Stimulated activated CD4-positive, alpha-beta T cell treated with anti-CD3 and anti-CD28 coated beads, Interleukin-12 subunit alpha, Interleukin-12 subunit beta, amount 100 ng/mL, for 24 hours (primary cell): ENCODE data around the gene PDK3.

Experiments
- DNase-seq, 2 experiments: peaks; one replicate each; pipeline ENCODE4 v3.0.0-alpha.2; 2020; ENCODE audit warnings: low read depth in 2 of 2

The PDK3 gene

DNA sequence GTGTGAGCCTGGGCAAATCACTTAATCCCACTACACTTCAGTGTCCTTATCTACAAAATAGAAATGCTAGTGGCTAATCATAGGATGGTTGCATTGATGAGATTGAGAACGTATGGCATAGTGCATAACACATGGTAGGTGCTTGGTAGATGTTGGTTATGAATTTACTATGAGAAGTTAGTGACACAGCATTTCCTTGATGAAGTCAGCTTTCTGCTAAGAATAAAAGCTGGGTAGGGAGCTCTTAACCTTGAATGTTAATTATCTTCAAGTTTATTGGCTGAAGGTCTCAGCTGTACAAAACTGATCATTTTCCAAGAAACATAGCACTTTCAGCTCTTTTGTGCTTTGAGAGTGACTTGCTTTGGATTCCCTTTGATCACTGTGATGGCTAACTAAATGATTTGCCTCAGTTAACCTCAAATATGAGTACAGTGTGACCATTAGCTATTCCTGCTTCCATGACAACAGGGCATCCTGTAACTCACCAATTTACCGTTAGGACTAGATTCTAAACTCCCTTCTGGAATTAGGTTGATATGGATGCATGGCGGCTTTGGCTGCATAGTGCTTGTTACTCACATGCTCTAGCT is 17.8 kb downstream of the PDK3 start:
- DNase-seq: no peak

DNA sequence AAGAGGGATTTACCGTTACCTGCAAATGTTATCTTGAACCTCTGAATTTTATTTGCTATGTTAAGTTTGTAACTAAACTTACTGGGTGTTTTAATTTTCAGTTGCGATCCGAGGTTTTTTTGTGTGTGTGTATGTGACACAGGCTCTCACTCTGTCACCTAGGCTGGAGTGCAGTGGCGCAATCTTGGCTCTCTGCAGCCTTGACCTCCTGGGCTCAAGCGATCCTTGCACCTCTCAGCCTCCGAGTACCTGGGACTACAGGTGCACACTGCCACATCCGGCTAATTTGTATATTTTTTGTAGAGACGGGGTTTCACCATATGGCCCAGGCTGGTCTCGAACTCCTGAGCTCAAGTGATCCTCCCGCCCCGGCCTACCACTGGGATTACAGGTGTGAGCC is 18.5 kb downstream of the PDK3 start:
- DNase-seq: no peak

DNA sequence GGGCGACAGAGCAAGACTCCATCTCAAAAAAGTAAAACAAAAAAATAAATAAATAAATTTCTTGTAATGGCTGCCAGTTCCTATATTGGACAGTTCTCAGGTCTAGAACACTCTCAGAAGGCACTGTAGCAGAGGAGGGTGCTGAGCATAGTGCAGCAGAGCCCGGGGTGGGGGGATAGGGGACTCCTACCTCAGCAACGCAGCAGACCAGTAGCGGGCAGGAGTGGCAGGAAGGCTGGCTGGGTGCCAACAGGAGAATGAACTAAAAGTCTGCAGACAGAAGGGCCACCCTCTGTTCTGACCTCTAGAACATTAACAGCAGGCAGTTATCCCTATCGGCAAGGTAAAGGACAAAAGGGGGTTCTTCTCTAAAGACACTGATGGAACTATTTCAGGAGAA is 20.2 kb downstream of the PDK3 start:
- no peak for DNase-seq

DNA sequence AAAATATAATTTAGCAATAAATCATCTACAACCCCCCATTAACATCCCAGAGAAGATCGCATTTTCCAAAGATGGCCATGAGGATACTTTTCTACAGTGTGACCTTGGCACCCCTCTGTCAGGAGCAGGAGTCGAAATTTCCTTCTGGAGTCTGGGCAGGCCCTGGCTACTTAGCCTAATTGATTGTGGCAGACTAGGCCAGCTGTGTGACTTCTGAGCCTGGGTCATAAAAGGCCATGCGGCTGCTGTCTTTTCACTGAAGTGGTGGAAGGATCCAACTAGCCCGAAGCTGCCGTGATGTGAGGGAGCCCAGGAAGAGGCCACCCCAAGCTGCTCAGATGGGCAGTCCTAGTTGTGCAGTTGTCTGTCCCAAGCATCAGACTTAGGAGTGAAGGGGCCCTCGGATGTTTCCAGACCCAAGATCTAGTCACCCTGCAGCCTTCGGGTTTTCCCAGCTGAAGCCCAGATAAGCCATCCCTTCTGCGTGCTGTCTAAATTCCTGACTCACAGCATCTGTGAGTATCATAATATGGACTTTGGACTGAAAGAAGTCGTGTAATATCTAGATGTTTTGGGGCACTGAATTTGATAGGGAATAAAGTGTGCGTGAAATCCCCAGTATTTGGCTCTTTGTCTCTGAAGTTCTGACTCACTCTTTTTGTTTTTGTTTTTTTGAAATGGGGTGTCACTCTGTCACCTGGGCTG is 21.0 kb downstream of the PDK3 start:
- DNase-seq: no peak

DNA sequence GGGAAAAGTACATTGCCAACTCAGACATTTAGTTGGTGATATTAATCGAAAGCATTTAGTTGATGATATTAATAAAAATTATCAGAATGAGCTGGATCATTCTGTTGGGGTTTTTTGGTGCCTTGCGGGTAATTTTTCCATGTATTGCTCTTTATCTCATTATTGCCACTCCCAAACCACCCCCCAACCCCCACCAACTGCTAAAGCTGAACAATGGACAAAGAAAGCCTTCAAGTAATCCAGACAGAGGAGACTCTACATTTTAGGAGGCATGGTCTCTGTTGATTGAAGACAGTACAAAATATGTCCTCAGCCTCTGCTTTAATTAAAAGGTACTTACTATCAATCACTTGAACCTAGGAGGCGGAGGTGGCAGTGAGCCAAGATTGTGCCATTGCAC is 22.5 kb downstream of the PDK3 start:
- no peak for DNase-seq

DNA sequence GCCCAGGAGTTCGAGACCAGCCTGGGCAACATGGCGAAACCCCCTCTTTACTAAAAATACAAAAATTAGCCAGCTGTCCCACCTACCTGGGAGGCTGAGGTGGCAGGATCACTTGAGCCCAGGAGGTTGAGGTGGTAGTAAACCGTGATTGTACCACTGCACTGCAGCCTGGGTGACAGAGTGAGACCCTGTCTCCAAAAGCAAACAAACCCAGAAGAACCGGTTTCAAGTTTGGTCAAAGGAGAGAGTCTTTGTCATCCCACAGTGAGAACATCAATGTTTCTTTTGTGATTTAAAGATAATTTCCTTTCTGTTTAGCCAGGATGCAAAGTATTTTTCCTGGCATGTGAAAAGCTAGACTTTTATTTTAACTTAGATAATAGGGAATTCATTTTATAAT is 26.7 kb downstream of the PDK3 start:
- DNase-seq: no peak

DNA sequence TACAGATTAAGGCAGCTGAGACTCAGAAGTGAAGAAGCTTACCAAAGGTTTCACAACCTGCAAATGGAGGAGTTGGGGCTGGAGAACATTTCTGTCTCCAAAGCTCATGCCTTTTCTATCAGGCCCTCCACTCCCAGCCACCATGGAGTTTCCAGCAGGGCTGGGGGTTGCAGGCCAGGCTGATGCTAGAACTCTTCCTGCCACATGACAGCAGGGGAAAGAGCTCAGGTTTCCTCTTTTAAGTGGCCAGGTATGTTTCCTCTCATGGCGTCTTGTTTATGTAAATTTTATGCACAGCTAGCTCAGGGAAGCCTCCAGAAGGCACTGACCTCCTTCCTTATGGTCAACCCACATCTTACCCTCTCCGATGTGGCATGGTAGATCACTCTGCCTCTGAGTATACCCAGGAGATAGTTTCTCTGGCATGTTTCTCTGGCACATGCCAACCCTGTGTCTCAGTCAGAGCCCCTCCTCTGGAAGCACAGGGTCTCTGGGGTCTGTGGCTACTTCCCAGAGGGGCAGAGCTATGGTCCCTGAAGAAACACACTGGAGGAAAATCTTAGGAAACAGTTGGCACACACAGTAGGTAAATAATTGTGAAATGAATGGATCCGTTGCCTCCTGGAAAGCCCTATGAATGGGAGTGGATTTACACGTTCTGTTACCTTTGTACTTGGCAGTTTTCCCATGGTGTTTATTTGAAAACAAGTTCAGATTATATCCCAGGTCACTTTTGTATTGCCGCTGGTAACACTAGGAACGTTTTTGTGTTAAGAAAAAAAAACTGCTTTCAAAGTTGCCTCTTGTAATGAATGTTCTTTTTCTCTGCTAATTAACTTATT is 28.9 kb downstream of the PDK3 start:
- DNase-seq: no peak

DNA sequence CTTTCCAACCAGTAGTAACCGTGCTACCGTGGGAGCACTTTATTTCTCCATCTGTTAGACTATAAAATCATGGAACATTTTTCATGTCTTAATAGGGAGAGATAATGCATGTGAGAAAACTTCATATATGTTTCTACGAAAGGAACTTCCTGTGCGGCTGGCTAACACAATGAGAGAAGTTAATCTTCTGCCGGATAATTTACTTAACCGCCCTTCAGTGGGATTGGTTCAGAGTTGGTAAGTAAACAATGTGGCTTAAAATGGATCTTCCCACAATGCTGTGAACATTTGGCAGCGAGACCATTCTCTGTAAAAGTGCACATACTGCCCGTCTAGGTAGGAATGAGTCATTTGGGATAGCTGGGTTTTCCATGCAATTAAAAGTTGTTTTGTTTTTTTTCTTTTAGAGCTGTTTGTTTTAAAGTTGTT is 29.6 kb downstream of the PDK3 start:
- no peak for DNase-seq

DNA sequence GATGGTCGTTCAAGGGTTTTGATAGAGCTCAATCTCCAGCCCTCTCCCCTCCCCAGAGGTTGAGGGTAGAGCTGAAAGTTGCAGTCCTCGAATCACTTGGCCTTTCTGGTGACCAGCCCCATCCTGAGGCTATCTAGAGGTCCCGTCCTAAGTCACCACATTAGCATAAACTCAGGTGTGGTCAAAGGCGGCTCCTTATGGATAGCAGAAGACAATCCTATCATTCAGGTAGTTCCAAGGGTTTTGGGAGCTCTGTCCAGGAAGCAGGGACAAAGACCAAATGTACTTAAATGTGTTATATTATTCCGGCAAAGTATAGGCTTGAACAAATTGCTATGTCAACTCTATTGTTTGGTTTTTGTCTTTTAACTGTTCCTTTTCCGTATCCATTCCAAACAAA is 30.6 kb downstream of the PDK3 start:
- no peak for DNase-seq

DNA sequence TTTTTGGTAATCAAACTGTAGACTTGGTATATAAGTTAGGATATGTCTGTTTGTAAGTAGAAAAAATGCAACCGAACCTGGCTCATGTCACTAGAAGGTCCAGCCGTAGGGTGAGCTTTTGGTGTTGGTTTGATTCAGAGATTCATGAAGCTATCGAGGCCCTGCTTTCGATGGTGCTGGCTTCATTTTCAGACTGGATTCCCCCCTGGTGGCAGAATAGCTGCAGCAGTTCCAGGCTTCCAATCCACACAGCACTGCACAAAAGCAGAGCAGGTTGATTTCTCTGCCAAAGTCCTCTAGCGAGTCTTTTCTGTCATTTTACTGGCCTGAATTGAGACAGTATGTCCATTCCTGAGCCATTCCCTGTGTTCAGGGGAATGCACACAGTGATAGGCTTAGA is 33.1 kb downstream of the PDK3 start:
- DNase-seq: no peak

DNA sequence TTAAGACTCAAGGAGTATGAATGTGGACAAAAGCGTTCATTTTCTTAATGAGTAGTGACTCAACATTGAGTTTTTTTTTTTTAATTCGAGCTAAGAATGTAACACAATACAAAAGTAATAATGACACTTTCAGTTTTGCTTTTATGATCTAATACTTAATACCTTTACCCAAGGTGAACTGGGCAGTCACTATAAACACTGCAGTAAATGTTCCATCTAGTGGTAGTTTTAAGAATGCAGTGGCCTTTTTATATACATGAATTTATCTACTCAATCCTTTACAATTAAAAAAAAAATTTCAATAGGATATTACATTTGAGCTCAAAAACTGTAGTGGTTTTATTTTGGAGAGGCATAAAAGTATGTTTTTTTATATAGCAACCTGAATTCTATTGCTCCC is 33.9 kb downstream of the PDK3 start:
- no peak for DNase-seq

DNA sequence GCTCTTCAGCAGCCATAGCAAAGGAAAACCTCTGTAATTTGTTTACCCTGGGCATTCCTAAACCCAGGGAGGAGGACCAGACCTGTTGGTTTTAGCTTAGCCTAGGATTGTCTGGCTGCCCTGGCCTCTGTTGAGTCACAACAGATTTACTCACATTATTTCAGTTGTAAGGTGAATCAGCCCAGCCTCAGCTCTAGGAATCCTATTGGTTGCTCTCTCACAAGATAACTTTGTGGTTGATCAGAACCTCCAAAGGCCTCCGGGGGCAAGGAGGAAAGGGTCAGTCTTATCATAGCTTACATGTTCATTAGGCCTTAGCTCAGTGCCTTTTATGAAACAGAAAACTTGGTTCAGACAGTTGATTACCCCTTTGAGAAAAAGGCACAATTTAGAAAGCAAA is 41.0 kb downstream of the PDK3 start:
- no peak for DNase-seq

DNA sequence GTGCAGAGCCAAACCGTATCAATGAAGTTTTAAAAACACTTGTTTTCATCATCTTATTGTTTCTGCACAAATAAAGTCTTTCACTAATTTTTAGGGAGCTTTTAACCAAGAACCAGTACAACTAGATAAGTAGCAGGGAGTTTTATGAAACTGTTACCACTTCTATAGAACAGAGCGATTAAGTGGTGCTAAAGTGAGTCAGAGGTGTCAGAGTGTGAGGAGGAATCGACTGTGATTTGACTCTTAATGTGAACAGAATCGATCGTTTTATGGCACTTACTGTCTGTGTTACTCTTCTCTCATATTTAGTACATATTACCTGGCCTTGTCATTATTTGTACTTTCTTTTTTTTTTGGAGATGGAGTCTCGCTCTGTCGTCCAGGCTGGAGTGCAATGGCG is 43.3 kb downstream of the PDK3 start:
- no peak for DNase-seq

DNA sequence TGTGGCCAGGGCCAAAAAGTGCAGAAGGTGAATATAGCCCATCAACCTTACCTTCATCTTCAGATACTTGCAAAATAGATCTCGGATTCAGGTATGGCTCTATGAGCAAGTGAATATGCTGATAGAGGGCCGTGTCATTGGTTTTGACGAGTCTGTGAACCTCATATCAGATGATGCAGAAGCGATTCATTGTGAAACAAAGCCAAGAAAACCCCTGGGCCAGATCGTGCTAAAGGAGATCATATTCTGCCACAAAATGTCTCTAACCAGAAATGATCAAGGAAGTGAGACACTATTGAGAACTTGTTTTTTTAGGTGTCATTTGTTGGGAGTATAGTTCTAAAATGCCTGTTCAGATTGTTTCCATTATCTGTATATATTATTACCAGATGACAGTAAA is 48.3 kb downstream of the PDK3 start:
- no peak for DNase-seq

DNA sequence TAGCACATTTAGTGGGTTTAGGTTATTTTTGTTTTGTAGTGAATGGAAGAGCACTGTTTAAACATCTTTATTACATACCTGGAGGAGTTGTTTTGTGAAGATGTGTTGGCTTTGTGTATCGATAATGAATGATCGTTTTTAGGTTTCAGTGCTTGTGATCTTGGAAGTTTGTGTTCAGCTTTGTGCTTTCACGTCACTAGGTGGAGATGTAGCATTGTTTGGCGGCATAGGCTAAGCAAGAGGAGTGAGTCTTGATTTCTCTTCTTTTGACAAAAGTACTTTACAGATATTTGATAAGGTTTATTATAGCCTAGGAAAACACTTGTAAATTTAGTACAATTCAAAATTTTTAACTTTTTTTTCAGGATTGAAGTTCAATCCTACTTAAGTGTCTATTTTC is 50.4 kb downstream of the PDK3 start:
- DNase-seq: no peak

DNA sequence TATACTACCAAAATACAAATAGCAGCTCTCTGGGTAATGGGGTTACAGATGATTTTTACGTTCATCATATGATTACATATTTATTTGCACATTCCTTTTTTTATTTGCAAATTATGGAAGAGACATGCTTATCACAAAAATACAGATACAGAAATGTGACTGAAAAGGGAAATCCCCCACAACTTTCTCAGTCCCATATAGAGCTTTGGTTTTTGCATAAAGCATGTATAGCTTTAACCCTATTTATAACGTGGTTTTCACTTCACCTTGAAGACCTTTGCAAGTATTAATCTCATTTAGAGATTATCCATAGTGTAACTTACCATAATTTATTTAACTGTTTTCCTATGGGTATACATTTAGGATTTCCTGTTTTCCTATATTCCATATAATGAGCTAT is 55.4 kb downstream of the PDK3 start:
- no peak for DNase-seq

DNA sequence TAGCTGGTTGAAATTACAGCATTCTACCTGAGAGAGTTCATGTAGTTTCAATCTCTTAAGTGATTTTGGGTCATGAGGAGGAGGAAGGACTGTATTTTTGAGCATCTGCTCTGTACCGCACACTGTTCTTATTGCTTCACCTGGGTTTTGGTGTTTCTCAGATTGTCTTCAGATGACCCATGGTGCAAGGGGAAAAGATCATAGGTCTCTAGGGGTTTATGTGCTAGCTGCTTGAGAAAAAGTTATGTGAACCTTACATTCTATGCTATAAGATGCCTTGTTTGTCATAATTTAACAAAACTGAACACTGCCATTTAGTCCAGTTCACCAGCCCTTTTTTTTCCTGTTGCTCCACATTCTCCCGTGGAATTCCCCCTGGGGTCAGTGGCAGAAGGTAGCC is 60.4 kb downstream of the PDK3 start:
- no peak for DNase-seq

DNA sequence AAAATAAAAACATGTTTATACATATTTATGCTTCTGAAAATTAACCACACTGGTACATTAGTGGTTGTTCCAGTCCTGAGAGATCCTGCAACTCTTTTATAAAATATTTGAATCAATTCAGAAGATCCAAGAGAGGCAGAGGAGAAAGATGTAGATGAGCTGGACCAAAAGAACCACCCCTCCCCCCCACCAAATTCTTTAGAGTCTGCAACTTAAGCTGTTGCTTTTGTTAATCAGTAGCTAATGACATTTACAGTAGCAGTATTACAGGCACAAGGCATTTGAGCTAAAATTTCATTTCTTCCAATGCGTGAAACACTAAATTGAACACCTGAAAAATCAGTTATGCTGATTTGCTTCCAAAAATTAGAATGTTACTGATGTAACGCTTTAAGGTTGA is 61.5 kb downstream of the PDK3 start:
- DNase-seq: no peak

DNA sequence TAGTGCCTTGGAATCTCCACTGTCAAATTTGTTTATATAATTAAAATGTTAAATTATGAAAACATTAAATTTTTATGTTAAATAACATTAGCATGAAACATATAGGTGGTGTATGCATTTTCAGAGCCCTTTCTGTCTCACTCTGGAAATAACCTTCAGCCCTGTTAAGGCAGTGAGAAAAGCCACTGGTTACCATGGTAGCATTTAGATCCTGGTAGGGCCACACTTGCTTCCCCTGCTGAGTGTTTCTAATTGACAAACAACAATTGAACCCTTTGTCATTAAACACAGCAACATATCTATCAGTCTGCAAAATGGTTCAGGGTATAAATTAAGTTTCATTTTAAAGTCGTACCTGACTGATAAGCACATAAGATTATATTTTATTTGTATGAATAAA is 63.5 kb downstream of the PDK3 start:
- DNase-seq: no peak

DNA sequence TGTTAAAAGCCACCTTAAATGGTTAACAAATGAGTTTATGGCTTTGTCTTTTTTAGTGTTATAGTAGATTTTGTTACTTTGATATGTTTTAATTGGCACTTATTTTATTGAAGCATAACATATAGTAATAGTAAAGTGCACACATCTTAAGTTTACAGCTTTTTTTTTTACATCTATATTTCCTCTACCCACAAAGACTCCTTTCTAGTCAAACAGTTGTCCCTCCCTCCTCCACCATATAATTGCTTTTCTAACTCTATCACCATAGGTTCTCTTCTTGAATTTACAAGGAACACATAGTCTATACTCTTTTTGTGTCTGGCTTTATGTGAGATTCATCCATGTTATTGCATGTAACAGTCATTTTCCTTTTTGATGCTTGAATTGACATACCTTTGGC is 71.5 kb downstream of the PDK3 start:
- no peak for DNase-seq

DNA sequence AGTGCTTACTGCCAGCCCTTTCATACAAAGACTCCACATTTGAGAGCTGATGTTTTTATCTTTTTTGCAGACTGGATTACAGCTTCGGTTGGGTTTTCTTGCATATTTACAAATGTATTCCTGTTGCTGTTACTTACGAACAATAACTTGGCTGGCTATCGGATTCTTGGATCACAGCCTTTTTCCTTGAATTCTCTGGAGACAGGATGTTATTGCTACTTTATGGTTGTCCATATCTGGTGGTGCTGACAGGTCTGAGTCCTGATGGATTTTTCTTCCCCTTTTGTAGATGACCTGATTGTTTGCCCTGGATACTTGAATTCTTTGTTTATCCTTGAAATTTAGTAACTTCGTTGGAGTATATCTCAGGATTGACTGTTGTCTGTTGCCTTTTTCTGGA is 77.7 kb downstream of the PDK3 start:
- no peak for DNase-seq

DNA sequence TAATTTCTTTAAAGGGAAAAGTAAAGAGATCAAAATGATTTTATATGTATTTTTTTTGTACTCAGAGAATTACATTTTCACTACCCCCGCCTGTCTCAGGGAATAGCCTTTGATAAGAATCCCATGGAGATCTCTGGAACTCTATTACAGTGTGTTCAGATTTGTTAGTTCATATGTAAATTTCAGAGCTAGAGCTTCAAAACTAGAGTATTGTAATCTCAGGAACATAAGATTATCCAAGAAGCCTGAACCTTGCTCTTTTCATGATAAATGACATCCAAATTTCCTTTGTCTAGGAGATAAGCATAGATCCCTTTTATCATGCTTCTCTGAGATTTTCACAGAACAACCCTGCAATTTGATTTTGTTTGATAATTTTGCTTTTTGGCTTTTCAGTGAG is 82.9 kb downstream of the PDK3 start:
- no peak for DNase-seq

DNA sequence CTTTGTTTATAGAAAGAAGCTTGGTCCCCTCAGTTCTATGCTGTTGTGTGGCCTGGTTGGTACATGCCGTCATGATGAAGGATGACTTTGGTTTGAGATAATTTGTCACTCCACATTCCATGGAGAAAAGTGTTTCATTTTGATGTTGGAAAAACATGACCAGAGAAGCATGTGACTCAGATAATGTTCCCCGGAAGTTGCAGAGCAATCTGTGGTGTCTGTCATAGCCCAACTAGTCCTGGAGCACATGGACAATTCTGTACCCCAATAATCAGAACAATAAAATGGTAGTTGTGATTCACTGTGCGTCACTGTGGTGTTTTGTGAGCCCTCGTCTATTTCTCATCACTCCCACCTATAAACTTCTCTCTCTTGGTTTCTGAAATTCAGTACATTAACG is 85.1 kb downstream of the PDK3 start:
- DNase-seq: no peak
